ENCODE results near the gene LIPF. TPM values are rescaled to one million over a fixed set of nuclear protein-coding genes. Genes with fewer than 3 reads are reported as not detected.
"Not testable (repeated sequence)": the region's sequence is repeated elsewhere in the genome, so short reads cannot be mapped to it uniquely, and the experiment has no call there.

The LIPF gene
- total and polyA plus RNA-seq, 12 donors = 0.65 to 0.95 TPM; not detected in 10

GRCh38 chr10:88661018-88661417 is 3.2 kb upstream of the LIPF start:
- peaks cover 0 to 3% (median 0%) of the 10 kb centered on the region in 11 donors for H3K9me3 ChIP-seq
- ATAC-seq = no peak

DNA sequence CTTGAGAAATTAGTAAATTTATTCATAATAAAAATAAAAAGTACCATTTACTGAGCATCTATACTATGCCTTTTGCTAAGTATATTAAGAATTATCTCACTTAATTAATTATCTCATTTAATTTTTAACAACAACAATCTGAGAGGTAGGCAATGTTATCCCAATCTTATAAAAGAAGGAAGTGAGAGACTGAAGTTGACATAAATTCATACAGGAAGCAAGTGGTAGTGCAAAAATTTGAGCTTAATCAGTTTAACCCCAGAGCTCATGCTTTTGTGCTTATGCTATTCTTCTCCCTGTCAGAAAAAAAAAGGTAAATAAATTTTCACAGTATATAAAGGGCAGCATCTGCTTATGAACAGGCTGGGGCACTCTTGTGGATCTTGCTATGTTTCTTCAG is 2.7 kb upstream of the LIPF start:
- ATAC-seq (no peak), DNase-seq (no peak)
- Histone ChIP-seq H3K27me3 (no peaks in the 10 kb centered on the region), H3K4me3 (no peak overlapping the region), H3K36me3 (no peaks in the 10 kb centered on the region), H3K27ac (no peak overlapping the region), H3K9me3 (peaks cover 0 to 3% (median 0%) of the 10 kb centered on the region in 11 donors), H3K4me1 (peaks cover 0 to 2% (median 0%) of the 10 kb centered on the region in 9 donors)
- intact Hi-C loops (cut with DNase I) = no loop called here
- TF ChIP-seq, protein P1, sequence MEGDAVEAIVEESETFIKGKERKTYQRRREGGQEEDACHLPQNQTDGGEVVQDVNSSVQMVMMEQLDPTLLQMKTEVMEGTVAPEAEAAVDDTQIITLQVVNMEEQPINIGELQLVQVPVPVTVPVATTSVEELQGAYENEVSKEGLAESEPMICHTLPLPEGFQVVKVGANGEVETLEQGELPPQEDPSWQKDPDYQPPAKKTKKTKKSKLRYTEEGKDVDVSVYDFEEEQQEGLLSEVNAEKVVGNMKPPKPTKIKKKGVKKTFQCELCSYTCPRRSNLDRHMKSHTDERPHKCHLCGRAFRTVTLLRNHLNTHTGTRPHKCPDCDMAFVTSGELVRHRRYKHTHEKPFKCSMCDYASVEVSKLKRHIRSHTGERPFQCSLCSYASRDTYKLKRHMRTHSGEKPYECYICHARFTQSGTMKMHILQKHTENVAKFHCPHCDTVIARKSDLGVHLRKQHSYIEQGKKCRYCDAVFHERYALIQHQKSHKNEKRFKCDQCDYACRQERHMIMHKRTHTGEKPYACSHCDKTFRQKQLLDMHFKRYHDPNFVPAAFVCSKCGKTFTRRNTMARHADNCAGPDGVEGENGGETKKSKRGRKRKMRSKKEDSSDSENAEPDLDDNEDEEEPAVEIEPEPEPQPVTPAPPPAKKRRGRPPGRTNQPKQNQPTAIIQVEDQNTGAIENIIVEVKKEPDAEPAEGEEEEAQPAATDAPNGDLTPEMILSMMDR (IDR thresholded peaks at IDR 0.05) = no peak

More at GRCh38 chr10:88661018-88661417, 3.2 kb upstream of the LIPF start:
- Histone ChIP-seq H3K4me3 (no peak overlapping the region), H3K4me1 (peaks cover 0 to 2% (median 0%) of the 10 kb centered on the region in 9 donors), H3K27me3 (no peaks in the 10 kb centered on the region), H3K27ac (no peak overlapping the region), H3K36me3 (no peaks in the 10 kb centered on the region)
- DNase-seq = no peak
- TF ChIP-seq, protein P1 (IDR thresholded peaks at IDR 0.05) = no peak
- intact Hi-C loops (cut with DNase I) = no loop called here

DNA sequence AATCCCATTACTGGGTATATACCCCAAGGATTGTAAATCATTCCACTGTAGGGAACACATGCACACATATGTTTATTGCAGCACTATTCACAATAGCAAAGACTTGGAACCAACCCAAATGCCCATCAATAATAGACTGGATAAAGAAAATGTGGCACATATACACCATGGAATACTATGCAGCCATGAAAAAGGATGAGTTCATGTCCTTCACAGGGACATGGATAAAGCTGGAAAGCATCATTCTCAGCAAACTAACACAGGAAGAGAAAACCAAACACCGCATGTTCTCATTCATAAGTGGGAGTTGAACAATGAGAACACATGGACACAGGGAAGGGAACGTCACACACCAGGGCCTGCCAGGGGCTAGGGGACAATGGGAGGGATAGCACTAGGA is 1.1 kb upstream of the LIPF start:
- intact Hi-C loops (cut with DNase I); H3K27ac ChIP-seq; H3K36me3 ChIP-seq; DNase-seq; H3K9me3 ChIP-seq; H3K27me3 ChIP-seq; H3K4me1 ChIP-seq; H3K4me3 ChIP-seq; ATAC-seq: not testable (repeated sequence)
- 91 to 92% methylated on average over 2 of the region's 2 CpGs for WGBS, 2 donors

- H3K27ac ChIP-seq = no peak overlapping the region
- H3K4me3 ChIP-seq = no peak overlapping the region
- peaks cover 0 to under 1% (median 0%) of the 10 kb centered on the region in 11 donors for H3K9me3 ChIP-seq
- no peaks in the 10 kb centered on the region for H3K27me3 ChIP-seq
- intact Hi-C loops (cut with DNase I) = no loop called here
- TF ChIP-seq, protein P1 (IDR thresholded peaks at IDR 0.05) = no peak
- 68 to 84% methylated on average over 1 of the region's 1 CpG for WGBS, 2 donors
- no peaks in the 10 kb centered on the region for H3K4me1 ChIP-seq
- ATAC-seq (no peak), DNase-seq (no peak)
- H3K36me3 ChIP-seq = no peaks in the 10 kb centered on the region
Observed at GRCh38 chr10:88668465-88668864, 4.2 kb downstream of the LIPF start.

DNA sequence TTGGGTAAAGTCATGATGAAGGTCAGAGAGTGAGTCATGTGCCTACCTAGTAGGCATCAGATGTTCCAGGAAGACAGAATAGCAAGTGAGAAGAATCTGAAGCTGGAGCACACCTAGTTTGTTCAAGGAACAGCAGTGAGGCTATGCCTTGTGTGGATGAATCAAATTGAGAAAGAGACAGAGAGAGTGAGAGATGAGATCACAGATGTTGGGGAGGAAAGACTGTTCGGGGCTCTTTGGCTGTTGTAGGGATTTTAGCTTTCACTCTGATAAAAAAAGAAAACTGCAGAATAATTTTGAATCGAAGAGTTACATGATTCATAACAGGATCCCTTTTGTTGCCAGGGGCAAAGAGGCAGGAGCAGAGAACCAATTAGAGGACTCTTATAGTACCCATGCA is 6.3 kb downstream of the LIPF start:
- Histone ChIP-seq H3K27me3 (no peaks in the 10 kb centered on the region), H3K4me3 (no peak overlapping the region), H3K27ac (no peak overlapping the region), H3K4me1 (no peaks in the 10 kb centered on the region), H3K9me3 (no peaks in the 10 kb centered on the region), H3K36me3 (no peaks in the 10 kb centered on the region)
- intact Hi-C loops (cut with DNase I) = no loop called here
- TF ChIP-seq, protein P1 (IDR thresholded peaks at IDR 0.05) = no peak
- WGBS, 2 donors = 69% methylated on average over 2 of the region's 2 CpGs
- ATAC-seq (no peak), DNase-seq (no peak)

Measured in heart right ventricle (tissue), 16 donors.